ENCODE results near the gene LAG3.

GRCh38 chr12:6827437-6827911 lies 55.2 kb downstream of the LAG3 start:
- TF ChIP-seq, protein P1, sequence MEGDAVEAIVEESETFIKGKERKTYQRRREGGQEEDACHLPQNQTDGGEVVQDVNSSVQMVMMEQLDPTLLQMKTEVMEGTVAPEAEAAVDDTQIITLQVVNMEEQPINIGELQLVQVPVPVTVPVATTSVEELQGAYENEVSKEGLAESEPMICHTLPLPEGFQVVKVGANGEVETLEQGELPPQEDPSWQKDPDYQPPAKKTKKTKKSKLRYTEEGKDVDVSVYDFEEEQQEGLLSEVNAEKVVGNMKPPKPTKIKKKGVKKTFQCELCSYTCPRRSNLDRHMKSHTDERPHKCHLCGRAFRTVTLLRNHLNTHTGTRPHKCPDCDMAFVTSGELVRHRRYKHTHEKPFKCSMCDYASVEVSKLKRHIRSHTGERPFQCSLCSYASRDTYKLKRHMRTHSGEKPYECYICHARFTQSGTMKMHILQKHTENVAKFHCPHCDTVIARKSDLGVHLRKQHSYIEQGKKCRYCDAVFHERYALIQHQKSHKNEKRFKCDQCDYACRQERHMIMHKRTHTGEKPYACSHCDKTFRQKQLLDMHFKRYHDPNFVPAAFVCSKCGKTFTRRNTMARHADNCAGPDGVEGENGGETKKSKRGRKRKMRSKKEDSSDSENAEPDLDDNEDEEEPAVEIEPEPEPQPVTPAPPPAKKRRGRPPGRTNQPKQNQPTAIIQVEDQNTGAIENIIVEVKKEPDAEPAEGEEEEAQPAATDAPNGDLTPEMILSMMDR (IDR thresholded peaks at IDR 0.05): no peak
- TF ChIP-seq POLR2A (IDR thresholded peaks at IDR 0.05): no peak

Measured in thyroid gland (tissue), 4 donors.